Posterior vena cava (tissue), 2 donors: ENCODE data around the gene SLC22A23. TPM values are rescaled to one million over a fixed set of nuclear protein-coding genes. Genes with fewer than 3 reads are reported as not detected.

Experiments
- DNase-seq: peaks from one replicate; pipeline ENCODE4 v3.0.0-alpha.2; 2020; ENCODE audit warnings: low spot score
- intact Hi-C, 2 donors: fragments of 100-400 bp; cut with DNase I; formaldehyde crosslinking; loops; one replicate each; pipeline versions ENCODE4 v1.14.1 to v1.14.2; 2022 to 2023
- total RNA-seq, 2 donors: library from RNA; stranded (reverse); fragmentation: NEBNext Ultra II Directional; extraction: Animal tissue kit (Norgen Biotek cat#: 25700); gene quantifications; one replicate each; pipeline ENCODE4 v1.2.1, GENCODE V29; 2021
- donor health status: DM: yes; HTN: yes; CAD: no.
- donor health status: DM: yes; HTN: yes; CAD: no.

Gene SLC22A23
- total RNA-seq, 2 donors from 2014 or later: 5.2 to 5.6 TPM

DNA sequence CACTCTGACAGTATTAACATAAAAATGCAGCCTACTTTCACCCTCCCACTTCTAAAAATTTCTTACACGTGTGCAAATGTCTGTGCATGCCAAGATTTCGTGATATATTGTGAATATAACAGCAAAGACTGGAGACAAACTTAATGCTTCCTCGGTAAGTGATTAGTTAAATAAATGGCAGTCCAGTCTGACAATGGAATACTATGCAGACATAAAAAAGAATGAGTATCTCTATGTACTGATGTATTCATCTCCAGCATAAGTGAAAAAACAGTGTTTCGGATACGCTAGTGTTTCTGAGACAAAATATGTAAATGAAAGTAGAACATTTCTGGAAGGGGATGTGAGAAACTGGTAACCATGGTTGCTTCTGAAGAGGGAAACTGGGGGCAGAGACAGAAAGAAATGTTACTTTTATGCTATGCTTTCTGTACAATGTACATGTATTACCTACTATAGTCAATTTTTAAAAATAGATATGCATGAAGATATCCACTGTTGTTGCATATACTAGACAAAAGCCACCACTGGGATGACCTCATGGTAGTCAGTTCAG is 7.0 kb downstream of the SLC22A23 start:
- DNase-seq: no peak
- intact Hi-C loops: loop anchor here (2.0 to 10.0 kb wide), 3 partner anchors 37 to 165 kb away; no protein-coding TSS in a partner anchor

DNA sequence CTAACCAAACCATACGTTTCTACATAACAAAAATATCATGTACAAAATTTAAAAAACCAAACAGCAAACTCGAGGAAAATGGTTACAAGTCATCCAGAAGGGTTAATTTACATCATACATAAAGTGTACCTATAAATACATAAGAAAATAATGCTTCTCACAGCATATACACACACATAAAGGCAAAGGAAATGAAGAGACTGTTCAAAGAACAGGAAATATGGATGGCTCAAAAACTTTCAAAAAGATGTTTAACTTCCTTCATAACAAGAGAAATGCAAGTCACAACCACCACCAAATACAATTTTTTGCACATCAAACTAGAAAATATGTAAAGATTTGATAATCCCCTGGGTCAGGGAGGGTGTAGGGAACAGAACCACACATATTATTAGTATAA is 7.5 kb downstream of the SLC22A23 start:
- intact Hi-C loops: loop anchor here (2.0 to 10.0 kb wide), 2 partner anchors 37 to 125 kb away; no protein-coding TSS in a partner anchor
- no peak for DNase-seq

DNA sequence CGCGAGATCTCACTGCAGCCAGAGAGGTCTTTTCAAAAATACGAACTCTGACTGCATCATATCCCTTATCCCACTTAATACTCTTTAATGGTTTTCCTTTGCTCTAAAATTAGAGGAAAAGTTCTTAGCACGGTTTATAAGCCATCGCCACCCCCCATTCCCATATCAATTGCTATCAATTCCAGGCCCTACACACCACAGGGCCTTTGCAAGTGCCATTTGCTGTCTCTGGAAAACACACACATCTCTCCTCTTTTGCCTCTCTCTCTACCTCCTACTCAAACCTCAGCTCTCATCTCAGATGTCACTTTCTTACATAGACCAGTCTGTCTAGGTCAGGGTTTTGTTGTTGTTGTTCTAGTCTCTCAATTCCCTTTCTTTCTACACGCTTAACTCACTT is 9.8 kb downstream of the SLC22A23 start:
- no peak for DNase-seq
- intact Hi-C loops: loop anchor here in 1 of 2 donors (10.0 kb wide), 1 partner anchor 122 kb away; no protein-coding TSS in a partner anchor

DNA sequence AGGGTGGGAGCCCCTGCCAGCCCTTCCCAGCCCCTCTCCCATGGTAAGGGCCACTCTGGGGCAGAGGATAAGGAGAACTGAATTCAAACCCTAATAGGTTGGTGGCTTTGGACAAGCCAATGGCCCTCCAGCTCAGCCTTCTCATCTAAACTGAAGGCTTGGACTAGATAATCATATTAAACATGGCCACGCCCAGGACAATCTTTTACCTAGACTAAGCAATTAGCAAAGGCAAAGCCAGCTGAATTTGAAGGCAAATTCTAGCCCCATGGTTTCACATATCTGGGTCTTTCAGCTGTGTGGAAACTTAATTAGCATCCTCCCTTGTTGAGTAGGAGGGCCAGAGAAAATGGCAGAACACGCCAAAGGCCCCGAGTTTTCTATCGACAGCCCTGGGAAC is 10.7 kb downstream of the SLC22A23 start:
- DNase-seq: no peak
- intact Hi-C loops: loop anchor here in 1 of 2 donors (10.0 kb wide), 1 partner anchor 121 kb away; no protein-coding TSS in a partner anchor

DNA sequence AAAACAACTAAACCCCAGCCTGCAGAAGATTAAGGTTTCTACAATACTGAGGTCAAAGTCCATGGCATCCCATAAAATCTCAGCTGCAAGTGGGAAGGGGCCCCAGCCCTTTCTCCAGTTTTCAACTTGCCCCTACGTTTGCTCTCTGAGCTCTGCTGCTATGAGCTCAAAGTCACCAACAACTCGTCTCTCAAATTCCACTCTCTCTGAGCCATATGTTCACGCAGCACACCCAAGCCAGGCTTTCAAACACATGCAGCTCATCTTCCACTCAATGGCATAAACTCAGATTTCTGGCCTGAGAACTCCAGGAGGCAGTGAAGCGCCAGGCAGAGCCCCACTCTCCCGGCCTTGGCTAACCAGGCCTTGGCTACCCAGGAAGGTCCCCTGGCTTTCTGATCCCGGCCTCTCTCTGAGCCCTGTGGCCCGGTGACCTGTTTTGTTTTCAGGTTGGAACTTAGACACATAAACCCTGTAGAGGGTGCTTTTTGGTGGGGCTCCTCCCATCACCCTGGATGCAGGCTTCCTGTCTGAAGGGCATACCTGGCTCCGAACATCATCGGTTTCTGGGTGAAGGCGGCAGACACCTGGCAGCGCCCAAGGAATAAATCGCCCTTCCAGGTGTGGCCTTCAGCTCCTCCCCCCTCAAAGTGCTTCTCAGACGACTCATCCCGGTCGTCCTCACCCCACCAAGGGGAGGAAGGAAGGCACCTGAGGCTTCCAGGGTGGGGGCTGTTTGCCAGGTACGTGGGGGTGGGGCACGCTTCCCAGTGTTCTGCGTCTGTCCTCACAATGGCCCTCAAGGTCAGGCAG is 12.4 kb downstream of the SLC22A23 start:
- no peak for DNase-seq
- intact Hi-C loops: loop anchor here in 1 of 2 donors (10.0 kb wide), 1 partner anchor 120 kb away; no protein-coding TSS in a partner anchor

DNA sequence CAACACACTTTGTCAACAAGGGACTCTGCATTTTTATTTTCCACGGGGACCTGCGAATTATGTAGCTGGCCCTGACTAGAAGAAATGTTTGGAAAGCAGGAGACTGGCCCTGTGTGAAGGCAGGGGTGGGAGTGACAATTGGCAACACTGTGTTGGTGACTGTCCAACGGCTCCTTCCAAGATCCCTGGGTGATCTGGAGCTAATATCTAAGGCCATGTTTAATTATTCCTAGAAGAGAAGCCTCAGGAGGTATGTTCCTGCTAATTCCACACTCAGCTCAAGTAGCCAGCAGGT is 13.7 kb downstream of the SLC22A23 start:
- no peak for DNase-seq
- intact Hi-C loops: loop anchor here in 1 of 2 donors (10.0 kb wide), 1 partner anchor 118 kb away; no protein-coding TSS in a partner anchor

DNA sequence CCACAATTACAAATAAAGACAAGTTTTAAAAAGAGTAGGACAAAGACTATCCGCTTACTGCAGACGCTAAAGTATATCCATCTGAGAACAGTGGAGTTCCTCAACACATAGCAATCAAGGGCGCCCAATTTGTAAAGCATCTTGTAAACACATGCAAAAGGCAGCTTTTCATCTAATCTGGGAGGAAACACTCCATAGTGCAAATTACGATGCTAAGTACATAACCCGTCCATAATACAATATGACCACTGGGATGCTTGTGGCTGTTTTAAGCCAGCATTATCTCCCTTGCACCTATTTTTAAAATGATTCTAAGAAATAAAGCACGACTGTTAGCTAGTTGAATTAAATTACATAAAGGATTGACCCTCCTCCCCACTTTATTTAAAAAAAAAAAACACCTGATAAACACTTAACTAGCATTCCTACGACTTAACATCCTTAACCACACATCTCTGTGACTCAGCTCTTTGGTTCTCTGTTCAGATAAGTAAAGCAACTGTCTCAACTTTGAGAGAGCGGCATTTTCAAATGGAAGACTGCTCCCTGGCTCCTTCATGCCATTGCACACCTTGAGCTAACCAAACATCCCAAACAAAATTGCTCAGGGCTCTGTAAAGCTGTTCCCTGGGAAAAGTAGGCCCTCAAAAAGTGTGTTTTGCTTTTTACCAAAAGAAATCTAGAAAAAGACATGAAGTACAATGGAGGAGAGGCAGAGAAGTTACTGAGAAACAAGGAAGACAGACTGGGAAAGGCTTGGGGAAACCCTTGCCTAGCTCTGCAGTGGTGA is 14.2 kb downstream of the SLC22A23 start:
- intact Hi-C loops: loop anchor here in 1 of 2 donors (10.0 kb wide), 1 partner anchor 118 kb away; no protein-coding TSS in a partner anchor
- DNase-seq: no peak

DNA sequence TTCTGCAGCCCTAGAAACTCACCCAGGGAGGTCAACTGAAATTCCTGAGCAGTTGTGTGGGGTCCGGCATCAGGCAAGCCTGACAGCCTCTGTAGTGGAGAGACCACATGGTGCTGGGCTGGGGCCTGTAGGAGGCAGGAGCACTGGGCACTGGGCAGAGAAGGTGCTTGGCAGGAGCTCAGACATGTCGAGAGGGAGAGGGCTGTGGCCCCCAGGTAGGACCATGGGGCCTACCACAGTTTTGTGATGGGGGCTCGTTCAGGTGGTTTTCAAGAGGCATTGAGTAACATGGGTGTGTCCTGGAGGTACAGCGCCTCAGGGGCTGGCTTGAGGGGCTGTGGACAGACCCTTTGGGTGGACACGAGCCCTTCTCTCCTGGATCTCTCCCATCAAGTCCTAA is 15.9 kb downstream of the SLC22A23 start:
- intact Hi-C loops: loop anchor here in 1 of 2 donors (10.0 kb wide), 1 partner anchor 116 kb away; no protein-coding TSS in a partner anchor
- no peak for DNase-seq

DNA sequence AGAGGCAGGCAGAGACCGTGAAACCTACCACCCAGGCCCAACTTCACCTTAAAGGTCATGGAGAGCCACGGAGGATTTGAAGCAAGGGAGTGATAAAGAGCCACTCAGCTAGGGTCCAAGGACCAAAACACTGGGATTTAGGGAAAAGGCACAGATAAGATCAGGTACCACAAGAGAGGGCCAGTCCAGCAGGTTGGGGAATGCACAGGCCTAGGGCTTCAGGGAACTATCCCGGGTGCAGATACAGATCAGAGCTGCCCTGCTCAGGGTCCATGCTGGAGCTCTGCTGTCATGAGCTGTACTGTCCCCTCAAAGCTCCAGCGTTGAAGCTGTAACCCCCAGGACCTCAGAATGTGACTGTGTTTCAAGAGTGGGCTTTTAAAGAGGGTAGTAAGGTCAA is 16.9 kb downstream of the SLC22A23 start:
- intact Hi-C loops: loop anchor here in 1 of 2 donors (10.0 kb wide), 1 partner anchor 115 kb away; no protein-coding TSS in a partner anchor

DNA sequence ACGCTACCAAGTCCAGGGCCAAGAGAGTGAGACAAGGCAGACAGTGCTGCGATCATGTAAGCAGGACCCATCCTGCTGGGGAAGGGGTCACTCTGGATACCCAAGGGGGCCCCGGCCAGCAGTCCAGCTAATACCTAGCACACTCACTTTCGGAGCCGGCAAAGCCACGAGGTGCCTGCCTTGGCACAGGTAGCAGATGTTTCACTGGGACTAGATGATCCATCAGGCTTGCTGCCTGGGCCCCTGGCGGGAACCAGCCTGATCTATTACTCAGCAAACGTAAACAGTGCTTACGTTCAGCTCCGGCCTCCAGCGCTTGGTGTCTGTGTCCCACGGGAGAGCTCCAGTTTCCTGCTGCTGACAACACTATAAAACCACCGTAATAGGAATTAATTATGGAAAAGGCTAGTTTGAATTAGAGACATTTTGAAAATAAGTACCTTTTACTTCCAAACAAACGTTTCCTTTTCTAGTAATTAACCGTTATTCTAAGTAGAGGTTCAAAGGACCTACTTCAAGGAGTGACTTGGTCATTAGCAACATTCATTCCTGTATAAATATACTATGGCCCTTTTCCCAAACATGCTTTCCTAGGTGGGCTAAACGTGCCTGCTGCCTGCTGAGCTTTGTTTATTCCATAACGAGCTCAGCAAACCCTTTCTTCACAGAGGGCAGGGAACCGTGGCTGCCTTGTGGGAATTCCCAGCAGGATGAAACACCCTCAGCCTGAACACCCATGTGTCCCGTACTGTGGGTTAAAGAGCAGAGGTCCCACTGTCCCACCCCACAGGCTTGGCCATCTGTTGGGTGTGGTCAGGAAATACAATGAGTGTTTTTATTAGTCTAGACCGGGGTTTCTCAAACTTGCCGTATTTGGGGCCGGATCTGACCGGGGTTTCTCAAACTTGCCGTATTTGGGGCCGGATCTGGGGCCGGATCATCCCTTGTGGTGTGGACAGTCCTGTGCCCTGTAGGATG is 18.4 kb downstream of the SLC22A23 start:
- no peak for DNase-seq

More for the DNA sequence above, 16.9 kb downstream of the SLC22A23 start:
- DNase-seq: no peak

DNA sequence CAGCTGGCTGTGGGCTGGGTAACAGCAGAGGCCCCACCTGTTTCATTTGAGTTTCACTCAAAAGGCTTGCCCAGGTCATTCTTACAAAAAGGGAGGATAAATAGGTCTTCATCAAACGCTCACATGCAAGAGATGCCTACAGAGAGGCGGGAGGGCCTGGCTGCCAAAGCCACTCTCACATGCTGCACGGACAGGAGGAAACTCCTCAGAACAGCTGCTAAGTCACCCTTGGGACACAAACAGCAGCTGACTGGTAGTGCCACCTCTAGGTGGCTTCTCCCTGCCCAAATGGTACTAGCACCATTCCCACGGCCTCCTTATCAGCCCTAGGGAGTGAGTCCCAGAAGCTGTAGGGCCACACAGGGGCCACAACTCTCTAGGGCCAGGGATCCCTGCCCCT is 23.8 kb downstream of the SLC22A23 start:
- intact Hi-C loops: no loop called here
- DNase-seq: peak; percentile 44

More for the DNA sequence above, 18.4 kb downstream of the SLC22A23 start:
- intact Hi-C loops: no loop called here

DNA sequence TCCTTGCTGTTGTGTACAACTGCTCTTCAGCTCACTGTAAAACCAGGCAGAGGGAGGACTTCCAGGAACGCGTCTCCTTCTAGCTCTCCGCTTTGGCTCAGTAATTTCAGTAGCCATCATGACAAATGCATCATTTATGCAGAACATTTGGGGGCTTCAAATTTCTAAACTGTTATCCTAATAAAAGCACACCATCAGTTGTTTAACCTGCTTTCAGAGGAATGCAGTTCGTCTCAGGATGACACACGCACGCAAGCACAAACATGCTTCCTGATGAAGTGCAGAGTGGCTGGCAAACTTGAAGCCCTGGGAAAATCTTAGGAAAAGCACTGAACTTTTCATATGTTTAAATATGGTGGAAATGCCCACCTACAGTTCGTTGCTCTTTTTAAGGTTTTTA is 24.4 kb downstream of the SLC22A23 start:
- intact Hi-C loops: no loop called here
- no peak for DNase-seq

DNA sequence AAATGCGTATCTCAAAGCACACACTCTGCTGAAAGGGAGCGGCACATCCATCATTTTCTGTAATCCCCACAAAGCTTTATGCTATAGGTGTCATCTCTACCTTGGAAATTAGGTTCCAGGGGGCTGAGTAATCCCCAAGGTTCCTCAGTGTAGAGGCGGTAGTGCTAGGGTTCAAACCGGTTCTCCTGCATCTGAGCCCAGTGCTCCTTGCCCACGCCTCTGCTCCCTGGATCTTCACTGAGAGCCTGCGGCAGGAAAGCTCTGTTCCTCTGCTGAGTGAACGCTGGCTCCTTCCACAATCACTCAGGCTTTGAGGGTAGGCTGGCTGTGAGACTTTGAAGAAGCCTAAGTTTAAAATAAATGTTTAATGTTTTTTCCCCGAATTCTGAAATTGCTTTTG is 24.9 kb downstream of the SLC22A23 start:
- intact Hi-C loops: no loop called here
- no peak for DNase-seq

DNA sequence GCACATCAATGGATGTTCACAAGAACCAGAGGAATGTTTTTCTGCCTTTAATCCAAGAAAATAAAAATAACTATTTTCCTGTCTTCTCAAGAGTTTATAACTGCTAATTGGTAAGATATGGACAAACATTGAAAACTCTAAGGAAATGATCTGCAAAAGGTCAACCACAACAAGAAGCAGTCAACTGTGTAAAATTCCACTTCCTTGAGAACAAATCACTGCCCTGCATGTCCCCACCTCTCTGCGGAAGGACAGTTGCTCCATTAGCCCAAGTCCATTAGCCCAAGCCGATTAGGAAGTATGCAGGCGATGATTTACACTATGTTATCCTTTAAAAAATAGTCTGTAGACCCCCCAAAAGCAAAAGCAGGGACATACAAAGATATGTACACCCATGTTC is 27.6 kb downstream of the SLC22A23 start:
- no peak for DNase-seq
- intact Hi-C loops: no loop called here

DNA sequence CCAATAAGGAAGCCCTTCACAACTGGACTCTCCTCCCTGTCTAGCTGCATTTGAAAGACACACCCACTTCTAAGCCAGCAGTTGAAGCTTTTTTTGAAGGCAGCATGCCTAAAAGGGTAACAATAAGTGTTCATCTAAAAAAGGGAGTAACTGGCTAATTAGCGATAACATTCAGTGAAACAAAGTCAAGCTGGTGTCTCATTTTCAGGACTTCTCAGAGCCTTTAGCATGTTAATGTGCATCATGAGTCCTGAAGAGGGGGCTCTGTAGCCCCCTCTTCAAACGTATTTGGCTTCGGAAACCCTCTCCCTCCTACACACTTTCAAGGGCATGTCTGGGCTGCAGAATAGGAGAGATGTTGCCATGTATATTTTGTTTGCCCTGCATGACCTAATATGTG is 28.1 kb downstream of the SLC22A23 start:
- intact Hi-C loops: no loop called here
- no peak for DNase-seq

DNA sequence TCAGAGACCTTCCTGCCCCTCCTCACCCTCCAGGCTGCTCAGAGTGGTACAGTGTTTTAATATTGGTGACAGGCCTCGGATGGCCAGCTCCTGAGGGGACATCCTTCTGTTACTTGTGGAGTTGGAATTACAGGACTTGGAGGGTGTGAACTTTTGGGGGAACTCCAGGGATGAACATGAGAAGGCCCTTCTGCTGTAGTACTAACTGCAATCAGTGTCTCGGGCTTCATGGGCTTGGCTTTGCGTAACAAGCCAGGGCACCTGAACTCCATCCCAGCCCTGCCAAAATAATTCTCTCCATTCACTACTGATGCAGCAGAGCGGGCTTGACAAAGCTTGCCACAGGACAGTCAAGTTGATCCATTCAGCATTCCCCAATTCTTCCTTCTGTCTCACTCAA is 28.6 kb downstream of the SLC22A23 start:
- intact Hi-C loops: no loop called here

DNA sequence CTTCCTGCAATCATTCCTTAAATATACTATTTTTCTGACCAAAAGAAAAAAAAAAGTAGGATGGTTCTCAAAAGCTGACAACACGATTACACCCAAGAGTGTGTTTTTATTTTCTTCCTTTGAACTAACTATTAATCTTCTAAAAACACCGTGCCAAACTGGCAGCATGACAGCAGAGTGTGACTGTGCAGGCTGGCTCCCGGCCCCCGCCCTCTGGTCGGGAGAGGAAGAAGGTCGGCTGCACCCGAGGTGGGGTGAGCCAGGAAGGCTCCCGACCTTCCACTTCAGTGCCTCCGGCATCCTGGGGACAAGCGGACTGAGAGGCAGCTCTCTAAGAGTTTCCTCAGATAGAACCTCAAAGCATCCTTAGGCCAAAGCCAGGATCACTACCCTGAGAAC is 29.2 kb downstream of the SLC22A23 start:
- intact Hi-C loops: no loop called here
- peak; percentile 90 for DNase-seq

More for the DNA sequence above, 28.6 kb downstream of the SLC22A23 start:
- DNase-seq: no peak

DNA sequence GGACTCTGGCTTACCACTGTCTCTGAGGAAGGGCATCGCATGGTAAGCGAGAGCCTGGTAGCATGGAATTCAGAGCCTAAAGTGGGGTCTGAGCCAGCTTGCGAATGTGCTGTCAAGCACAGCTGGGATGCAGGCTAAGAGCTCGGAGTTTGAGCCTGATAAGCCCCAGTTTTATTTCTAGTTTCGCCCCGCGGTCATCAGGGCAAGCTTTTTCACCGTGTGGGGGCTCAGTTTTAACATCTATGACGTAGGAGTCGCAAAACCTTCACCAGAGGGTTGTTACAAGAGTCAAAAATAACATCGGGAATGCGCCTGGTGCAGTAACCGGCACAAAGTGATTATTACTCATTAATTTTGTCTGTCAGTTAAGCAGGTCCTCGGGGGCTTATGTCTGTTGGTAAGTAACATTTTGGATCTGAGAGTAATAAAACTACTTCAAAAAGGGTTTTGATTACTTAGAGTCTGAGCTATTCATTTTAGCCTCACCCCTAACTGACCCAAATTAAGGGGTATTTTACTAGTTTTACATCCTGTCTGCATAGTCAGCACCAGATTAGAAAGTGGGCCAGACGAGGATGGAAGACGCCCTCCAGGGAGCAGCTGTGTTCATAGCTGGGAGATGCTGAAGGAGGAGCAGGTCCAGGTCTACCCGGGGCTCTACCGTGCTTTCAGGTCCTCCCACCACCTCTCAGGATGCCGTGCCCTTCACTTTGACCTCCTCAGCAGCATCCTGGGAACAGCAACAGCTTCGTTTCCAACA is 29.7 kb downstream of the SLC22A23 start:
- intact Hi-C loops: no loop called here
- DNase-seq: no peak
